ENCODE measurements around the gene CHKB.

CHKB gene

GRCh38 chr22:50595189-50595588 lies 12.5 kb upstream of the CHKB start:
- DNase-seq, result no peak

GRCh38 chr22:50587407-50587806 lies 4.8 kb upstream of the CHKB start:
- no peak for DNase-seq

- DNase-seq, result no peak
Observed at GRCh38 chr22:50586416-50586815, 3.8 kb upstream of the CHKB start.

GRCh38 chr22:50585781-50586180 lies 3.1 kb upstream of the CHKB start:
- DNase-seq, result no peak

- DNase-seq, result no peak
Observed at GRCh38 chr22:50585238-50585637, 2.6 kb upstream of the CHKB start.

GRCh38 chr22:50584106-50585096 lies 1.8 kb upstream of the CHKB start:
- no peak for DNase-seq

- DNase-seq, result no peak
Observed at GRCh38 chr22:50583294-50583861, 729 bp upstream of the CHKB start.

GRCh38 chr22:50581950-50582492 lies 628 bp downstream of the CHKB start:
- DNase-seq, result no peak

- no peak for DNase-seq
Observed at GRCh38 chr22:50581031-50581949, 1.4 kb downstream of the CHKB start.

GRCh38 chr22:50579752-50580151 lies 2.9 kb downstream of the CHKB start:
- no peak for DNase-seq

GRCh38 chr22:50578776-50579310 lies 3.8 kb downstream of the CHKB start:
- DNase-seq, result no peak

- DNase-seq, result no peak
Observed at GRCh38 chr22:50577987-50578775, 4.5 kb downstream of the CHKB start, which contains the start of gene CPT1B. Gene CPT1B (minus strand): TSS chr22:50578427. CDS start chr22:50577915, 512 bp downstream.

- DNase-seq, result no peak
Observed at GRCh38 chr22:50577697-50577986, 5.0 kb downstream of the CHKB start.

GRCh38 chr22:50576806-50577696 lies 5.6 kb downstream of the CHKB start:
- no peak for DNase-seq

GRCh38 chr22:50576070-50576469 lies 6.6 kb downstream of the CHKB start:
- no peak for DNase-seq

GRCh38 chr22:50575426-50575941 lies 7.2 kb downstream of the CHKB start:
- no peak for DNase-seq

GRCh38 chr22:50574383-50574755 lies 8.3 kb downstream of the CHKB start:
- DNase-seq, result no peak

GRCh38 chr22:50573491-50574382 lies 8.9 kb downstream of the CHKB start:
- DNase-seq, result no peak

- DNase-seq, result no peak
Observed at GRCh38 chr22:50572965-50573364, 9.7 kb downstream of the CHKB start.
